NCI-H748 treated with DMSO at 0.1 percent for 48 hours (cell line): ENCODE results near the gene CORIN.
"Not testable (repeated sequence)": the region's sequence is repeated elsewhere in the genome, so short reads cannot be mapped to it uniquely, and the experiment has no call there.

Experiments used
- DNase-seq: peaks from one replicate; lab custom pipeline; 2025; lab: John Stamatoyannopoulos, UW

CORIN gene

GRCh38 chr4:47721485-47721884 lies 116.4 kb downstream of the CORIN start:
- DNase-seq, result no peak

GRCh38 chr4:47720787-47721186 lies 117.1 kb downstream of the CORIN start:
- DNase-seq, result no peak

DNA sequence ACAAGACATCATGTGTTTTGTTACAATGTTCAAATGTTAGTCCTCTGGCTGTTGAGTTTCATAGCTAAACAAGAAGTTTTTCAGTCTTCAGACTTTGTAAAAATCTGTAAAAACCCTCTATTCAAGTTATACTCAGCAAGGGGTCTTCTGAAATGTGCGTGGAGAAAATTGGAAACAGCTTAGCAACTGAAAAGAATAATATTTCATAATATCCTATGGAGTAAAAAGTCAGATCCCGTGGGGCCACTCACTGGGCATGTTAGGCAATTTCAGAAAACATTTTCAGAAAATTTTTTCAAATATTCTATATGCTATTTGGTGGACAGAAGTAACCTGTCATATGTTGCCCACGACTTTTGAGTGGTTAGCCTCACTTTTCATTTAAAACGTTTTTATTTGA lies 118.3 kb downstream of the CORIN start:
- no peak for DNase-seq

- DNase-seq, result no peak
These were observed 119.2 kb downstream of the CORIN start for GRCh38 chr4:47718696-47719095.

GRCh38 chr4:47717188-47717587 lies 120.7 kb downstream of the CORIN start:
- DNase-seq, result no peak

- no peak for DNase-seq
These were observed 122.0 kb downstream of the CORIN start for GRCh38 chr4:47715716-47716416.

GRCh38 chr4:47714269-47714668 lies 123.6 kb downstream of the CORIN start:
- DNase-seq, result no peak

- no peak for DNase-seq
These were observed 124.6 kb downstream of the CORIN start for GRCh38 chr4:47713129-47713834.

DNA sequence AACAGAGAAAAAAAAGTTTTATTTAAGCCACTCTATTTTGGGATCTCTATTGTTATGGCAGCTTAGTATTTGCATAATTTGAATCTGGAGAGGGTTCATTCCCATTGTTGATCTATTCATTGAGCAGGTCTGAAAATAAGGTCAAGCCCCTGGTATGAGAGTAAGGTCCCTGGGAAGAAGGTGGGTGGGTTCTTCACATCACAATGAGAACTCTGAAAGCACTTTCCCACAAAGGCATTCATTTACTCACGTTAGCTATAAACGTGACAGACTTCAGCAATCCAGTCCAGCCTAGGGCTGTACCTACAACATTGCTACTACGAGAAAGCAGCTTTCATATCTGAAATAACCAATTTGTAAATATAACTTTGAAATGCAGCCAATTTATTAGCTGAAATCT lies 126.2 kb downstream of the CORIN start:
- no peak for DNase-seq

- no peak for DNase-seq
These were observed 126.7 kb downstream of the CORIN start for GRCh38 chr4:47711183-47711582.

GRCh38 chr4:47706352-47706751 lies 131.5 kb downstream of the CORIN start:
- DNase-seq, result not testable (repeated sequence)

DNA sequence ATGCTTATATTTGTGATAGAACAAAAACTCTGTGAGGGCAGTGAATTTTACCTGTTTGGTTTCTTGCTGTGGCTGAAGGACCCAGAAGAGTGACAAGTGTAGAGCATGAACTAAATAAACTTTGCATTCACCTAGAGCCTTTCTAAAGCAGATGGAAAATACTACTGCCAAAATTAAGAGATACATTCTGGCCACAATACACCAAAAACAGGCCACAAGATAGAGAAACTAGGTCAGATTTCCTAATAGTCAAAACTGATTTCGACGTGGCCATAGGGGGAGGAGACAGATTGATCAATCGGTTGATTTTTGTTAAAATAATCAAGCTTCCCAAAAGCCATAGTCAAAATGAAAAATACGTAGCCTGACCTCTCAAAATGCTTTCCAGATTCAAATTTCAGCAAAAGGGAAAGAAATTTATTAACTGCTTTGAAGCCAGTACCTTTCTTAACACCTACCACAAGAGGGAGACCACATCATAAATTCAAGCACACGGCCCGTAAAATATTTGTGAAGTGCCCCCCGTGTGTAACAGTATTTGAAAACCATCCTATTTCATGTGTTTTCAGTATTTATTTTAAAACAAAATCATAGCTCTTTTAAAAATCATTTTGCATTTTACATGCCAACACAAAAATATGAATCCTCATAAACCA lies 132.4 kb downstream of the CORIN start:
- no peak for DNase-seq

DNA sequence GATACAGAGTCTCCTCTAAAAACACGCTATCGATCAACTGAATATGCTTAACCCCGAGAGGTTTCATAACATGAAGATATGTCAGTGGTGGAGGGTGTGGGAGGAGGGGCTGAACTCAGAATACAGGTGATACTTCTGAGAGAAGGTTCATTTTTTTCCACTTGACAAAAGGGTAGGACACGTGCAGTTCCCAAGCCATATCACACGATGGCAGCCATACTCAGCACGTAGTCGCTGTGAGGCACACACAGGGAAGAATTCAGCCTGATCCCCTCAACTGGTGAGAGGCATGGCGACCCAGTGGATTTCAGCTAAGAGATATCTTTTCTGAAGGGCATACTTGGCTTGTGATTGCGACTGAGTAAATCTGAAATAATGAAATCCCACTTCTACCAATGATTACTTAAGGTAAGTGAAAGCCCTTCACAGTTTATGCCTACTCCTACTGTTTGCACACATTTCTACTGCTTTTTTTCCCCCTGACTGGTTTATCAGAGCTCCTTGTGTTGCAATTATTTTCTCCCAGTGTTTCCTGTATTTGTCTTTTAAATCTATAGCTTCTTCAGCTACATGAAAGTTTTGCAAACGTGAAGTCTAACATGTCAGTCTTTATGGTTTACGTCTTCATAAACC lies 133.1 kb downstream of the CORIN start:
- DNase-seq, result no peak

- DNase-seq, result no peak
These were observed 133.9 kb downstream of the CORIN start for GRCh38 chr4:47703956-47704355.

GRCh38 chr4:47703008-47703407 lies 134.9 kb downstream of the CORIN start:
- DNase-seq, result no peak

- no peak for DNase-seq
These were observed 136.6 kb downstream of the CORIN start for GRCh38 chr4:47701286-47701685.

GRCh38 chr4:47698837-47699236 lies 139.0 kb downstream of the CORIN start:
- DNase-seq, result no peak

- no peak for DNase-seq
These were observed 141.0 kb downstream of the CORIN start for GRCh38 chr4:47696823-47697222.

DNA sequence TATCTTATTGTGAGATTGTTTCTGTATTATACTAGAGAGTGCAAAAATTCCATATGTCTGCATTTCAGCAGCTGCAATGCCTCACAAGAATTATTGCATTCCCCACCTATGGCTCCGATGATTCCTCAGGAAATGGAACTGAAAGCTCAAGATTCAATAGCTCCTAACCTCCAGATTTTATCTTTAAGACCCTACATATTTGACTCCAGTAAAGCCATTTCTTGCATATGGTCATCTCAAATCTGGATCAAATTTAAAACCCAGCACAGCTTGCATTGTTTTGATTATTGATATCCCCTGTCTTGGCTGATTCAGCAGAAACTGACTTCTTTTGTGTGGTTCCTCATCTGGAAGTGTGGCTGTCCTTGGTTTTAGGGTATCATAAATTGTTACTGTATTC lies 142.6 kb downstream of the CORIN start:
- no peak for DNase-seq

GRCh38 chr4:47694322-47694721 lies 143.5 kb downstream of the CORIN start:
- no peak for DNase-seq

- DNase-seq, result no peak
These were observed 145.2 kb downstream of the CORIN start for GRCh38 chr4:47692691-47693090.

DNA sequence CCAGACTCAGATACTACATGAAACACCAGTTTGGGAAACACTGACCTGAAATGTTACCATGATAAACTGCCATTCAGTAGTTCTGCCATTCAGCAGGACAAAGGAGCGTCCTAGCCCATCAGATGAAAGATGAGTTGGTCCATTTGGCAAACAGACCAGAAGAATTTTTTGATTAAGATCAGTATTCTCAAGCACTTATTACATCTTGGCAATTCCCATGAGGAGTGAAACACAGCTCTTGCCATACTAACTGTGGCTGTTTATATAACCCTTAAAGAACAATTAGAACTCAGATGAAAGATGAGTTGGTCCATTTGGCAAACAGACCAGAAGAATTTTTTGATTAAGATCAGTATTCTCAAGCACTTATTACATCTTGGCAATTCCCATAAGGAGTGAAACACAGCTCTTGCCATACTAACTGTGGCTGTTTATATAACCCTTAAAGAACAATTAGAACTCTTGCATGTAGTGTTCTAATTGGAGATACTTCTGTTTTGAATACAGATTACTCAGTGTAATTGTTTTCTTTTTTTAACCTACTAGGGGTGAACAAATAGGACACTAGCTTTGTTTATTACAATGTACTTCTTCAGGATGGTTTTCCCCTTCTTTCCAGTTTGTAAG lies 146.0 kb downstream of the CORIN start:
- DNase-seq, result not testable (repeated sequence)
